Endothelial cell of umbilical vein (primary cell): ENCODE data around the gene EXOC6B.

ENCODE experiments used
- EZH2 ChIP-seq: IDR thresholded peaks from 2 replicates; pipeline ENCODE4 v1.6.1; 2012; ENCODE audit warnings: borderline replicate concordance, low read depth, mild to moderate bottlenecking, moderate library complexity, low read length, inconsistent platforms; ENCODE audit not compliant: severe bottlenecking
- FOS ChIP-seq: IDR thresholded peaks from 2 replicates; pipeline ENCODE4 v1.6.1; 2011; ENCODE audit warnings: mild to moderate bottlenecking, low read length, moderate library complexity, borderline replicate concordance; ENCODE audit not compliant: insufficient read depth
- MYC ChIP-seq: IDR thresholded peaks from one replicate; pipeline ENCODE4 v1.6.1; 2011; ENCODE audit warnings: mild to moderate bottlenecking, low read depth, low read length
- POLR2A ChIP-seq: IDR thresholded peaks from 2 replicates; pipeline ENCODE4 v1.6.1; 2012; ENCODE audit warnings: low read depth, mild to moderate bottlenecking, control low read depth, low read length
- POLR2AphosphoS5 ChIP-seq: IDR thresholded peaks from 2 replicates; pipeline ENCODE4 v1.6.1; 2012; ENCODE audit warnings: low read depth, mild to moderate bottlenecking, control low read depth, low read length, moderate library complexity; ENCODE audit not compliant: insufficient read depth
- TF ChIP-seq, protein P1 (sequence below), 2 donors: IDR thresholded peaks; 1 replicate in 1 of 2; 2 replicates in 1 of 2; pipeline ENCODE4 v1.5.1; 2011; ENCODE audit warnings: low read length in 2 of 2, mild to moderate bottlenecking in 2 of 2, moderate library complexity in 2 of 2, control low read depth in 1 of 2, inconsistent platforms in 1 of 2, low read depth in 1 of 2; ENCODE audit not compliant: insufficient read depth in 1 of 2; ENCODE audit errors: extremely low read depth in 1 of 2
- TF ChIP-seq, protein P2 (sequence below): IDR thresholded peaks from 2 replicates; pipeline ENCODE4 v1.6.1; 2011; ENCODE audit not compliant: insufficient read depth, insufficient read length

DNA sequence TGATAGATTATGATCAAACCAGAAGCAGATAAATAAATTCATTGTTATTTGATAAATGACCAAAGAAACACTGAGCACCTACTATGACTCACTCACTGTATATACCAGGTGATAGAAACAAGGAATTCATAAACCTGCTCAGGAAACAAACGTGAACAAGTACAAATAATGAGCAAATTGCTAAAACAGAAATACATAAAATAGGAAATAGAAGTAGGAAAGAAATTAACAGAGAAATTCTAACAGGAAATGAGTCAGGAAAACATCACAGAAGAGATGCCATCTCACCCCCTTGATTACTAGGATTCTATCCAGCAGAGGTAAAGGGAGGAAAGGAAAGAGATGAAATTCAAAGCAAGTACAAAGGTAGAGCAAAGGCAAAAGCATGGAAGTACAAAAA, 31.3 kb downstream of the EXOC6B start:
- TF ChIP-seq, protein P1, sequence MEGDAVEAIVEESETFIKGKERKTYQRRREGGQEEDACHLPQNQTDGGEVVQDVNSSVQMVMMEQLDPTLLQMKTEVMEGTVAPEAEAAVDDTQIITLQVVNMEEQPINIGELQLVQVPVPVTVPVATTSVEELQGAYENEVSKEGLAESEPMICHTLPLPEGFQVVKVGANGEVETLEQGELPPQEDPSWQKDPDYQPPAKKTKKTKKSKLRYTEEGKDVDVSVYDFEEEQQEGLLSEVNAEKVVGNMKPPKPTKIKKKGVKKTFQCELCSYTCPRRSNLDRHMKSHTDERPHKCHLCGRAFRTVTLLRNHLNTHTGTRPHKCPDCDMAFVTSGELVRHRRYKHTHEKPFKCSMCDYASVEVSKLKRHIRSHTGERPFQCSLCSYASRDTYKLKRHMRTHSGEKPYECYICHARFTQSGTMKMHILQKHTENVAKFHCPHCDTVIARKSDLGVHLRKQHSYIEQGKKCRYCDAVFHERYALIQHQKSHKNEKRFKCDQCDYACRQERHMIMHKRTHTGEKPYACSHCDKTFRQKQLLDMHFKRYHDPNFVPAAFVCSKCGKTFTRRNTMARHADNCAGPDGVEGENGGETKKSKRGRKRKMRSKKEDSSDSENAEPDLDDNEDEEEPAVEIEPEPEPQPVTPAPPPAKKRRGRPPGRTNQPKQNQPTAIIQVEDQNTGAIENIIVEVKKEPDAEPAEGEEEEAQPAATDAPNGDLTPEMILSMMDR (IDR thresholded peaks at IDR 0.05; ENCODE audit: extremely low read depth in 1 of 2, insufficient read depth in 1 of 2, low read depth in 1 of 2, low read length in 2 of 2) = no peak
- TF ChIP-seq POLR2A (no peak), EZH2 (no peak), POLR2AphosphoS5 (no peak), MYC (no peak), FOS (peak; percentile 70)
- TF ChIP-seq, protein P2, sequence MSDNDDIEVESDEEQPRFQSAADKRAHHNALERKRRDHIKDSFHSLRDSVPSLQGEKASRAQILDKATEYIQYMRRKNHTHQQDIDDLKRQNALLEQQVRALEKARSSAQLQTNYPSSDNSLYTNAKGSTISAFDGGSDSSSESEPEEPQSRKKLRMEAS = no peak
